Nucleus accumbens (tissue), 56 donors: ENCODE measurements around the gene ACSL1.

Experiments
- DNase-seq, 56 donors: peaks; one replicate each; lab custom pipeline; 2025; lab: John Stamatoyannopoulos, UW

The ACSL1 gene, protein sequence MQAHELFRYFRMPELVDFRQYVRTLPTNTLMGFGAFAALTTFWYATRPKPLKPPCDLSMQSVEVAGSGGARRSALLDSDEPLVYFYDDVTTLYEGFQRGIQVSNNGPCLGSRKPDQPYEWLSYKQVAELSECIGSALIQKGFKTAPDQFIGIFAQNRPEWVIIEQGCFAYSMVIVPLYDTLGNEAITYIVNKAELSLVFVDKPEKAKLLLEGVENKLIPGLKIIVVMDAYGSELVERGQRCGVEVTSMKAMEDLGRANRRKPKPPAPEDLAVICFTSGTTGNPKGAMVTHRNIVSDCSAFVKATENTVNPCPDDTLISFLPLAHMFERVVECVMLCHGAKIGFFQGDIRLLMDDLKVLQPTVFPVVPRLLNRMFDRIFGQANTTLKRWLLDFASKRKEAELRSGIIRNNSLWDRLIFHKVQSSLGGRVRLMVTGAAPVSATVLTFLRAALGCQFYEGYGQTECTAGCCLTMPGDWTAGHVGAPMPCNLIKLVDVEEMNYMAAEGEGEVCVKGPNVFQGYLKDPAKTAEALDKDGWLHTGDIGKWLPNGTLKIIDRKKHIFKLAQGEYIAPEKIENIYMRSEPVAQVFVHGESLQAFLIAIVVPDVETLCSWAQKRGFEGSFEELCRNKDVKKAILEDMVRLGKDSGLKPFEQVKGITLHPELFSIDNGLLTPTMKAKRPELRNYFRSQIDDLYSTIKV

DNA sequence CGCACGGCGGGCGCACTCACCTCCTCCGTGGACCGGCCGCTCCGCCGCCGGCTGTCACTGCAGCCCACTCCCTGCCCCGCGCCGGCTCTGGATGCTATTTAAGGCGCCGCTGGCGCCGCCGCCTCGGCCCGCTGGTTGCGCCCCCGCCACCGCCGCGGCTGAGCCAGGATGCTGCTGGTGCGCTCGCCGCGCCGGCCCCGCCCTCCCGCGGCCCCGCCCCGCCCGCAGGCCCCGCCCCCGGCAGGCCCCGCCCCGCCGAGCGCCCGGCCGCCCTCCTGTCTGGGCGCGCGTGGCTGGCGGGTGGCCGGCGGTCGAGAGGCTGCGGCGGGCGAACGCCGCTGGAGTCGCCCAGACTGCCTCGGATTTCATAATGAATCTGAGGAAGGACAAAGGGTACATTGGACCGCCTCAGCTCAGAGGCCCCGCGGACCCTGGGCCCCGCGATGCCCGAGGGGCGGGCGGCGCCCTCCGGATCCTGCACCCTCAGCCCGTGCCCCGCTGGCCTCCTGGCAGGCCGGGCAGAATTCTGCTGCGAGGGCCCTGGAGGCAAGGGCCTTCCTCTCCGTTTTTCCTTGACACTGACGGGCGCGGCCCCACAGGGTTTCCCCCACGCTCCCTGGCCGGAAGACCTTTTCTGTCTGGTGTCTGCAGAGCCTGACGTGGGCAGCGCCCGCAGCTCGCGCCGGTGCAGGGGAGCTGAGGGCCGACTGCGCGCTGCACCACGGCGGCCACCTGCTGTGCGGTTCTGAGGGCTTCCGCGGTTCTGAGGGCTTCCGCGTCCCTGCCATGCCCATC, at the start of gene ACSL1:
TSS of gene ACSL1 (minus strand) at position 73 of the 795 bp plus-strand sequence. CDS start 22,454 bp downstream, outside the sequence.
- DNase-seq = peak in 55 of 56 donors; percentile 6 to 89 (median 71)

DNA sequence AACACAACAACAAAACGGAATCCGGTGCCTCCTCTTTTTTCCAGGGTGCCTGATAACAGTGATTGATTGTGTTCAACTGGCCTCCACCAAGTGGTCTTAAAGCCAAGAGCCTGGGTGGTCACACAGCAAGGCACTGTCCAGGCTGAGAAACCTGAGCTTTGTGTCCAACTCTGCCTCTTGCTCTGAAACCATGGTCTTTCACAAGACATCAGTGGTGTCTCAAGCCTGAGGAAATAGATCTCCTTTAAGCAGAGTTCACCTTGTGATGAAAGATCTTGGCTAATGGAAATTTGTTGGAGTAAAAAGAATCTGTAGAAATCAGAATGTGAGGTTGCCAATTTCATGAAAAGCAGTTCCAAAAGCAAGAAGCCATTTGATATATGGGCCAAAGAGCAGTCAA, 47.3 kb upstream of the ACSL1 start:
- no peak for DNase-seq

DNA sequence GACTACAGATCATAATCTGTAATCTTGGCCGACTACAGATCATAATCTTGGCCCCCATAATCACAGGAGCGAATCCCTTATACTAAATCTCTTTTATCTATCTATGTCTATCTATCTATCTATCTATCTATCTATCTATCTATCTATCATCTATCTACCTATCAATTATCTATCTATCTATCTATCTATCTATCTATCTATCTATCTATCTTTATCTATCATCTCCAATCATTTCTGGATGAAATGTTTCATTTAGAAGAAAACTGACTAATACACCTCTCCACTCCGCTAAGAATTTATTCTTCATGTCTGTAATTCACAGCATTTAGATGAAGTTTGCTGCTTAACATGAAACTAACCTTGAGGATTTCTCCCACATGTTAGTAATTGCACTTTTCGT, 45.0 kb upstream of the ACSL1 start:
- DNase-seq = no peak

DNA sequence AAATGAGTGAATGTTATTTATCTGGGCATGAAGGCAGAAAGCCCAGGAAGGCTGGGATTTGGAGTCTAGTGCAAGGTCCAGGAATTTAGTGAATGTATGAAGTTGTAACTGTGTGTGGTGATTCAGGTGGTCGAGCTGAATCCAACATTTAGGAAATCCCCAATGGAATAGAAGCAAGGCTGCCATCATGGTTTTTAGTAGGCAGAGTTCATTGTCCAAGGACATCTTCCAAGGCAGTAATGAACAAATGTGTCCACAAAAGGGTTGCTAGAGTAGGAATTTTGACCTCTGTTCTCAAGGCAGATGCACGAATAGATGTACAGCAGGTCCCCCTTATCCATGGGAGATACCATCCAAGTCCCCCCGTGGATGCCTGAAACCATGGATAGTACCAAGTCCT, 42.9 kb upstream of the ACSL1 start:
- no peak for DNase-seq

DNA sequence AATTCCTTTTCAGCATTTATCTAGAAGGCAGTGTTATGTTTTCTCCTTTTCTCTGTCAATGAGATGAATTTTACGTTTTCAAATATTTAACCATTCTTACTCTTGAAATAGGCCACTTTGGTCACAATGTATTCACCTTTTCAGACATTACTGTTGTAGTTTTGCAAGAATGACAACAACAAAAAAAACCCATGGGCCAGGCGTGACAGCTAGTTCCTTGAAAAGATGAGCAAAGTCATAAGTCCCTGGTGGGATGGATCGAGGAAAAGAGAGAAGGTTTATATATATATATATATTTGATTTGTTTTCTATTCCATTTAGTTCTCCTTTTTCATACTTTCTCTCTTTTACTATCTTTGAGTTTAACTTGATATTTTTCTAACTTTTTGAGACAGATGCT, 38.1 kb upstream of the ACSL1 start:
- DNase-seq = no peak

DNA sequence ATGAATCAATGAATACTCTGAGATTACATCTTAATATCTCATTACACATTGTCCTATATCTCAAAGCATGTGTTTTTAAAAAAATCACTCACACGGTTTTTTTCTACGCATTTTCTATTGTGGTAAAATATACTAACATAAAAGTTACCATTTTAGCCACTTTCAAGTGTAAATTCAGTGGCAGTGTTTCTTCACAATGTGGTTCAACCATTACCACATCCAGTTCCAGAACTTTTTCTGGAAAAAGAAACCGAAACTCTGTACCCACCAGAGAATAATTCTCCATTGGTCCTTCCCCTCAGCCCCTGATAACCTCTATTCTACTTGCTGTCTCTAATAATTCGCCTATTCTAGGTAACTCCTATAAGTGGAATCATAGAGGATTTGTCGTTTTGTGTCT, 35.3 kb upstream of the ACSL1 start:
- DNase-seq = no peak

DNA sequence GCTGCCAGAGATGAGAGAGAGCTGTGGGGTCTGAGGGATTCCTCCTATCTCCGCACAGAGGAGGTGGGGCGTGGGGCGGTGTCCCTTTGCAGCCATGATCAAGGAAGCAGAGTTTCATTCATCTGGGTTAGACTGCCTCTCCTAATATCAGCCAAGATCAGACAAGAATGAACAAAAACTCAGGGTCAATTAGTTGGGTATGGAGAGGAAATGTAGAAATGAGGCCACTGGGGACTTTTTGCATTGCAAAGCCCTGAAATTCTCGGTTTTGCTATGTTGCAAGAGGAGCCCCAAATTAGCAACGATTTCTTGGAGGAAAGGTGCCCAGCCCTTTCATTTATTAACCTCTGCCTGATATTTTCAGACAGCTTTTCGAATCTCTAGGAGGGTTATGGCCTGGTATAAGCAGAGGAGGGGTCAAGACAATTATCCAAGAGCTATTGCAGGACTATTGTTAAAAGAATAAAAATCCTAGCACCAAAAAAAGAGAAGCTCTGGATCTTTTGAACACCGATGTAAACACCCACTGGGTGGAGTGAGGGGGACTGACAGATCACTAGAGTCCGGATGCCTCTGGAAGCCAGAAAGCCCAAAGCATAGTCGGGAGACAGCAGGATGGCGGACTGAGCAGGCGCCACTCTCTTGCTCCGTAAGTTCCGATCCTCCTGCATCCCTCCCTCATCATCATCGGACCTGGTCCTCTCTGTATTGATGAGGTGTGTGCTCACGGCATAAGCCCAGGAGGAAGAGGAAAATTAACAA, 34.4 kb upstream of the ACSL1 start:
- no peak for DNase-seq

DNA sequence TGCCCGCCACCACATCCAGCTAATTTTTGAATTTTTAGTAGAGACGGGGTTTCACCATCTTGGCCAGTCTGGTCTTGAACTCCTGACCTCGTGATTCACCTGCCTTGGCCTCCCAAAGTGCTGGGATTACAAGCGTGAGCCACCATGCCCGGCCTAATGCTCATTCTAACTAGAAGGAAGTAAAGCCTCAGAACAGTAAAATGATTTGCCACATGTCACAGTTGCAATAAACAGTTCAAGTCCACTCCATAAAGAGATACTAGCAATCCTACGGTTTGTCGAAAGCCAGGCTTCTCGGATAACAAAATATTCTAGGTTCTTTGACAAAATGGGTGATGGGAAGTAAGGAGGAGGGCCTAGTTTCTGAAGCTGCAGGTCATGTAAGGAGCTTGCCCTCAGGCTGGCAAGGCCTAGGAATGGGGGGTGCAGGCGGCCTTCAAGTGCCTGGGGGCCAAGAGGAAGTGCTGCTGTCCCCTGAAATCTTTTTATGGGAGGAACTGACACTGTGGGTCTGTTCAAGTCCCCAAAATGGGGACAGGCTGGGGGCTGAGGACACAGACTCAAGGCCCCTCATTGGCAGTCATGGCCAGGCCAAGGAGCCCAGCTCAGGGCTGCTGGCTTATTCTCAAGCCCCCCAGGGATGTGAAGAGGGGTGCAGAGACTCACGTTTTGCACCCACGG, 31.8 kb upstream of the ACSL1 start:
- no peak for DNase-seq

DNA sequence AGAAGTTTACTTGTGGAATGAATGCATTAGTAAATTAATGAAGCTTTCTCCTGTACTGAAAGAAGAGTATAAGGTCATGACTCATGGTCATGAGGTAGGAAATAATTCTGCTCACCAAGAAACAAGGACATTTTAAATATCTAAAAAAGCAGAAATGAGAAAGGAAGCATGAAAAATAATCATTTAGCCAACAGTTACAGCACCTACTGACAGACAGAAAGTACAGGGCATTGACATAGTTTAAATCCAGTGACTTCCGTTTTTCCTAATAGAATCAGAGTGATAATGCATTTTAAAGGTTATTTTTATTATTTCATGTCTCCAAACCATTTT, 30.5 kb upstream of the ACSL1 start:
- DNase-seq = no peak

DNA sequence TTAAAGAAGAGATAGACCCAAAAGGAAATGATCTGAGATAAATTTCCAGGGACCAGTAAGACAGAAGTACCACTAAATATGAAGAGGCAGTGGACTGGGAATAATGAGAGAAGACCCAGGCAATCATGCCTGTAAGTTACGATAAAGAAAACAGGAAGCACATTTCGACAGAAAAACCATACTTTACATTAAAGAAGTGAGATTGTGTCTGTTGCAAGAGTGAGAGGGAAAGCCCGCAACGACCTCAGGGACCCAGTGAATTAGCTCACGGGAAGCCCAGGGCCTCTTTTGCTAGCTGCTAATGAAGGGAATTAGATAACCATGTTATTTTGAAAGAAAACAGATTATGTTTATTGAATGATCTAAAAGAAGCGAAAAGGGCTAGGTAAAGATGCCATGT, 28.9 kb upstream of the ACSL1 start:
- no peak for DNase-seq

DNA sequence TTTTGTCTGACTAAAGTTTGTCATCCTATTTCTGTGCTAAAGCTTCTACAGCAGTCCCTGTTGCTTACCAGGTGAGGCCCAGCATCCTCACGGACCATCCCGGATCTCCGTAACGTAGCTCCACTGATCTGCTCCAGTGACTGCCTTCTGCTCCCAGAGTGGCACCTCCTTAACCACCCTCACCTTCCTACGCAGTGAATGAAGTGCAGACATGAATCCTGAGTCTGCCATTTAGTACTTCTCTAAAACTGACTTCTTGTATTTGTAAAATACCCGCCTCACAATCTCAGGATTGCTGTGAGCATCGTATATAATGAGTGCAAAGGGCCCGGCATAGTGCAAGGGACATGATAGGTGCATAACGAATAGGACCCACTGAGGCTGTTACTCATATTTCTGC, 27.7 kb upstream of the ACSL1 start:
- no peak for DNase-seq

DNA sequence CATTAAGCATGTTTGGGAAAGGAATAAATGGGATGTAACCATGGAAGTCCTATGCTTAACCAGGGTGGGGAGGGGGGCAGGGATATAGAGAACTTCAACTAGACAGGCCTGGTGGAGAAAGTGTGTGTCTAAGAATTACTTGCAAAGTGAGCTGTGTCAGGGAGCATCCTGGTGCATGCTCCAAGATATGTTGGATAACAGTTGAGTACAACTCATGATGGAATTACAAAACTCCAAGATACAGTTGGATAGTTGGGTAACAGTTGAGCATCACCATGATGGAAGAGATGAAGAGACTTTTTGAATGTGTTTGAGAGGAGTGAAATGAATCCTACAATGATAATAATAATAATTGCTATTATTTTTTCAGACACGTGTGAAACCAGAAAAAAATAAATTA, 26.1 kb upstream of the ACSL1 start:
- no peak for DNase-seq

DNA sequence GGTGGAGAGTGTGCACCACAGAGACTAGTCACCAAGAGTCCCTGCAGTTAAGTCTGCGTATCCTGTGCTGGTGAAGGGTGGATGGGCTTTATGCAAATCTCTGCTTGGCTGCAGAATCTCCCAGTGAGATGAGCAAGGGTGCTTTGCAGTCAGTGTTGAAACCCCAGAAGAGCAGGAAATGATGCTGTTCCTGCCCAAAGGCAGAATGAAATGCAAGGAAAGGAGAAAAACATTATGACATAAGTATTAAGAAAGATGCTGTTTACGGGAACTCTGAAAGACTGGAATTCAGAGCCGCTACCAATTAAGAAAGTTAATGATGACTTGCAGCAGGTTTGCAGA, 25.4 kb upstream of the ACSL1 start:
- DNase-seq = no peak

DNA sequence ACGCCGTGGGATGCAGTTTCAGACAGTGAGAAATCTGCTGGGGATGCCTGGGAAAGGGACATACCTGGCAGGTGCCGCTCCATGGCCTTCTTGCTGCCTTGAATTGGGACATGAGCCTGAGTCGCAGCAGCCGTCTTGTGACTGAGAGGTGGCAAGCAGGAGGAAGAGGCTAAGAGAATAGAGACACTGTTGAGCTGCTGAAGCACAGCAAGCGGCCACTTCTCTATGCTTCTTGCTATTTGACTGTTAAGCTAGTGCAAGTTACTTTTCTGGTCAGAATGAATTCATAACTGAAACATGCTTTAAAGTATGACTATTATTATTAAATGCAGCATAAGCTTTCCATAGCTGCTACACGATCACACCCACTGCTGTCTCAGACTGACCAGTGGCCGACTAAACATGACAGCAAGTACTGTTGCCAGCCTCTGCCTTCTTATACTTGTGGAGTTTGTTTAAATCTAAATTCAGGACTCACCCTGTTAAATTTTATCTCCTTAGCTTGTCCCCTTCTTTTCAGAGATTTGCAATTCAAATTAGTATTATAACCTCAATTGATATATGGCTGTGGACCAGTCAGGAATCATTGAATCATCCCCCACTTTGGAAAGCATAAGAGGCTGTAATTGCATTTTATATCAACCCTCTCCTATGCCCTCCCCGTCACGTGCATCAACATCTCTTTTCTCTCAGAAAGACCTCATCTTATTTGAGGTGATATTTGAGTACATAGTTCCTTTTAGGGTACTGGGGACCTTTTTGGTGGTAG, 24.8 kb upstream of the ACSL1 start:
- DNase-seq = no peak

DNA sequence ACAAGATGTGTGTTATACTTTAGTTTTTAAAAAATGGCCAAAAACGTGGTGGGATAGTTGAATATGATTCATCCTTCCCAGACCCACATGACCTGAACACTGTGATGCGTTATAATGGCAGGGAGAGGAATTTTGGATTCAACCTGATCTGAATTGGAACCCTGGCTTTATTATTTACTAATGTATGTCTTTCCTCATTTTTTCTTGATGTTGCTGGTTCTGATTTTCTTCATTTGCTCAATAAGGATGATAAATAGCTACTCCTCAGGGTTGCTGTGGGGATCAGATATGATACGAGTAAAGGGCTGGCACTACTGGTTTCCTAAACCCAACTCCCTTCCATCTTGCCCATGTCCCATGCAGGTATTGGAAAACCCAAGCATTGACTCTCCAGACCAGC, 24.2 kb upstream of the ACSL1 start:
- no peak for DNase-seq

DNA sequence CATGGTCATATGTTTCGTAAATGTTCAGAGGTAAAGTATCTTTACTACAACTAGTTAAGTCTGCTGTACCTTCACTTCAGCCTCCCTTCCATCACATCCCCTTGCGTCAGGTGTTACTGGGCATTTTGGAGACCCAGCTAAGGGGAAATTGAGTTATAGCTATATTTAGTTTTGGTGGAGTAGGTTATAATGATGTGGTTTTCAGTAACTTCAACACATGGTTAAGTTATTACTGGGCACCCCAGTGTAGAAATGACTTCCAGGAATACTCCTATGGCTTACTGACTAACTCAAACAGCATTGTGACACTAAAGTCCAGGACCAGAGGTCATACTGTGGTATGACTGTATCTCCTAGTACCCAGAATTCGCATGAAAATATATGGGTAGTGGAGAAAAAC, 23.4 kb upstream of the ACSL1 start:
- no peak for DNase-seq

DNA sequence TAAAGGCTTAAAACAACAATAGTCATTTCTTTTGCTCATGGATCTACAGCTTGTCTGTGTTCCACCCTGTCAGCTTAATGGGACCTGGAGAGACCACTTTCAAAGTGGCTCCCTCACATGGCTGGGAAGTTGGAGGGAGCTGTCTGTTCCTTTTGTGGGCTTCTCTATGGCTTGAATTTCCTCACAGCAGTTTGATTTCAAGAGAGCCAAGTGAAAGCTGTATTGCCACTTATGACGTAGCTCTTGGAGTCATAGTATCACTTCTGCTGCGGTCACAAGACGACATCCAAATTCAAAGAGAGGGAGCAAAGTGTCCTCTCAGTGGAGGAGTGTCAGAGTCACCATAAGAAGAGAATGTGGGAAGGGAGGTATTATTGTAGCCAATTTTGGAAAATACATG, 22.7 kb upstream of the ACSL1 start:
- DNase-seq = peak in 1 of 56 donors; percentile 5

DNA sequence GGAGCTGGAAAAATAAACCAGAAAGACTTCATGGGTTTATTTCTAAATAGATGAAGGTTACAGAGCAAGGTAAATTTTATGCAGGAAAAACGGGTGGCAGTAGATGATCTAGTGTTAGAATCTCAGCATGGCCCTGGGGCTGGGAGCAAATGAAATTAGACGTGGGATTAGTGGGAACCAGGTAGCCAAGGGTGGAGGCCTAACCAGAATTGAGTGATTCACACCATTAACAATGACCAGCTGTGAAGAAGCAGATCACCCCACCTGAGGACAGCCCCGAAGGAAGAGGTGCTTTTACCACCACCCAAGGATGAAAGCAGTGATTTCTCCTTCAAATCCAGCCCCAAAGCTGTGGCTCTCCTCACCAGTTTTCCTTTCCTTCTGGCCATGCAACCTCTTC, 20.8 kb upstream of the ACSL1 start:
- DNase-seq = no peak

DNA sequence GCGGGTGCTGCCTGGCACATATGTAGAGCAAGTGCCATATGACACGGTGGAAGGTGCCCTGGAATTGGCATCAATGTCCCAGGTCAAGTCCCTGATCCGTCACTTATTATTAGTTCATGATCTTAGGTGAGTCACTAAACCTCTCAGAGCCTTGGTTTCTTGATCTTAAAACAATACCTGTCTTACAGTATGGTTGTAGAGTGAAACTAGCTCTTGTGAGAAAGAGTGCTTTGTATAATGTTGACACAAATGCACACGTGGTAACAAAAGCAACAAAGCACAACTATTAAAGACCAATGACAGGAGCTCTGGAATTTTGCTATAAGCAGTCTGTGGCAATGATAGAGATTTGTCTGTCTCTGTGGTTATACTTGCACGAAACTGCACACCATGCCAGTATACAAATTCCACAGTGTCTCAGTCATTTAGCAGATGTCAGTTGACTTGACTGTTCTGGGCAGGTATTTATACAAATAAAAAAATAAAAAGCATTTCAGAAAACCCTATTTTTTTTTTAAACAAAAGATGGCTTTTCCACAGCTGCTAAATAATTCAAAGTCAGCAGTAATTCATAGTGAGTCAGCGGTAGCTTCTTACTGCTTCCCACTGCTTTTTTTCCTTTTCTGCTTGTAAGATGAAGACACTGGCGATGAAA, 19.7 kb upstream of the ACSL1 start:
- no peak for DNase-seq
